T-helper 1 cell (primary cell): ENCODE results near the gene CELA2B.

Experiments used
- DNase-seq, 5 donors: peaks; one replicate each; pipeline ENCODE4 v3.0.0-alpha.2; 2012 to 2020

The CELA2B gene

DNA sequence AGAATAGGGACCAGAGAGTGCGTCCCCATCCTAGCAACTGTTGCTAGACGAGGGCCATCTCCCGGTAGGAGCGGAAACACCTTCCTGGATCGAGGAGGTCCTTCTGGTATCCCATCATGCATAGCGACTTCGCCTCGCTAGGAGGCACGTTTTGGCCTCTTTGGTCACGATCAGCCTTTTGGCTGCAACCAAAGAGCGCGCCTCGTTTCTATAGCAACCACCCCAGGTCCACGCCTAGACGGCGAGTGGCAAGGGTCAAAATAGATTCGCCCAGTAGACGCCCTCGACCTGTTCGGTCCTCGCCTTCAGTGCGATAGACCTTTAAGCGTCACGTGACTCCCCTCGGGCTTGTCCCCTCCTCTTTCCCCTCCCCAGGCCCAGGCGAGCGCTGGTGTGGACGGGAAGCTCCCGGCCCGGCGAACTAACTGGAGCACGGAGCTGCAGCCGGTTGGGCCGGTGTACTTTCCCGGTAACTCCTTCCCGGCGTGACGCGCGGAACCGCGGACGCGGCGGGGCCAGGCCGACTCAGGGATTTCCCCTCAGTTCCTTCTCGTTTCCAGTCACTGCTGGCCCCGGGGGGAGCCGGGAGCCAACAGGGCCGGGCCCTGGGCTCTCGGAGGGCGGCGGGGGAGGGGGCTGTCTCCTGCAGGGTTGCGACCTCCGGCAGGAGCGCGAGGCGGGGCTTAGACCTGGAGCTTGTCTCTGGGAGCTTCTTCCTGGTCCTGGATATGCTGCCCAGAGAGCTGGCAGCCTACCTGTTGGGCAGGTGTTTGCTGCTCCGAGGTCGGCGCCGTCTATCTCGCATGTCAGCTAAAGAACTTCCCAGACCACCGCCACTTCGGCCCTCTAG is 50.8 kb downstream of the CELA2B start, which contains the start of gene DNAJC16:
DNAJC16 (plus strand) TSS at position 359 of the 850 bp plus-strand sequence. CDS start 2,258 bp downstream, outside the sequence.
- peak; percentile 87 to 100 (median 90) for DNase-seq

DNA sequence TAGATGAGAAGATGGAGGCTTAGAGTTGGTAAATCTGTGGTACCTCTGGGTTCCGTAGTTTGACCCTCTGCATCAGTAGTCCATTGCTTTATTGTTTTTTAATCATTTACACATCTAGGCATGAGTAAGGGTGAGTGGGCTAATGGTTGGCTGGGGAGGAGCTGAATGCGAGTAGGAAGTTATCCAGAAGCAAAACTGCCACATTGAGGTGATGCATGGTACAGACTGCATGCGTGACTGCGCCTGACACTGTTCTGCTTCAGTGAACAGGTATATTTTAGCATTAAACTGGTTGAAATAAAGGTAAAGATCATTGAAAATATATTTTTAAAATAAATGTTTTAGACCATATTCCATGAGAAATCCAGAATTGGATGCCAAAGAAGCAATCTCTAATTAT is 55.1 kb downstream of the CELA2B start:
- no peak for DNase-seq

DNA sequence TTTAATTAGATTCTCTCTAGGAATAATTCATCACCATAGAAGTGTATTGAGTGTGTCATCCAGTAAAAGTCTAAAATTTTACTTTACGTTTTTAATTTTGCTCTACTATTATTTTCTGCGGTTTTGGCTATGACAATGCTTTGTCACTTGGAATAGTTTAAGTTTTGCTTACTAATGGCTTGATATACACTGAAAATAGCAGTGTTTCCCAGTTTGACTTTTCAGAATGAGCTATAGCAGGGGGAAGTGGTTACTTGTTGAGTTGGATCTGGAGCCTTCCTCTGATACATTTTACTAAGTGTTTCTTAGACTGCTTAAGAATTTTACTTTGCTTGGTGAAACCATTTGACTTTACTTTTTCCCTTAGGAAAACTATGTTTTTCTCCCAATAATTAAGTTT is 55.8 kb downstream of the CELA2B start:
- no peak for DNase-seq

DNA sequence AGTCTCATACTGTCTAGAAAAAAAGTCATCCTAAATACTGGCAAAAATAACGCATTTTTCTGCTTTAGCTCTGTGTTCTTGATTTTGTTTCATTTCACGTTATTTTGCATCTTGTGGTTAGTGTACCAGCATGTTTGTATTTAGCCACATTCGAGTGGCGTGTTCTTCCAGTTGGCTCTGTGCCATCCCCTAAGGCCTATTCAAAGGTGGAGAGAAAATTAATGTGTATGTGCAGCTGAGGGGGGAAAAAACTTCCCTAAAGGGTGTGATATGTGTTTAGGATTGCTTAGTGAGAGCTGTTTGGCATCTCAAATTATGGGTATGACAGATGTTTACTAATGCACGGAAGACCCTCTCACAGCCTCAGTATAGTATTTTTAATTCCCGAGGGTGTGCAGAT is 62.9 kb downstream of the CELA2B start:
- DNase-seq = no peak

DNA sequence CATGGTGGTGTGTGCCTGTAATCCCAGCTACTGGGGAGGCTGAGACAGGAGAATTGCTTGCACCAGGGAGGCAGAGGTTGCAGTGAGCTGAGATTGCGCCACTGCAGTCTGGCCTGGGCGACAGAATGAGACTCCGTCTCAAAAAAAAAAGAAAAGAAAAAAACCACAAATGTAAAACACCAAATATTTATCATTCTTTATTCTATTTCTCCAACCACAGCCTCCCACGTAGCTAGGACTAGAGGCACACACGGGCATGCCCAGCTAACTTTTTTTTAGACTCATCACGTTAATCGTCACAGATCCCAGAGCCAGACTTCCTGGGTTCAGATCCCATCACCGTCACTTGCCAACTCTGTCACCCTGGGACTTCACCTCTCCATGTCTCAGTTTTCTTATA is 64.3 kb downstream of the CELA2B start:
- DNase-seq = no peak
